ENCODE results near the gene ATP5F1D.

DNA sequence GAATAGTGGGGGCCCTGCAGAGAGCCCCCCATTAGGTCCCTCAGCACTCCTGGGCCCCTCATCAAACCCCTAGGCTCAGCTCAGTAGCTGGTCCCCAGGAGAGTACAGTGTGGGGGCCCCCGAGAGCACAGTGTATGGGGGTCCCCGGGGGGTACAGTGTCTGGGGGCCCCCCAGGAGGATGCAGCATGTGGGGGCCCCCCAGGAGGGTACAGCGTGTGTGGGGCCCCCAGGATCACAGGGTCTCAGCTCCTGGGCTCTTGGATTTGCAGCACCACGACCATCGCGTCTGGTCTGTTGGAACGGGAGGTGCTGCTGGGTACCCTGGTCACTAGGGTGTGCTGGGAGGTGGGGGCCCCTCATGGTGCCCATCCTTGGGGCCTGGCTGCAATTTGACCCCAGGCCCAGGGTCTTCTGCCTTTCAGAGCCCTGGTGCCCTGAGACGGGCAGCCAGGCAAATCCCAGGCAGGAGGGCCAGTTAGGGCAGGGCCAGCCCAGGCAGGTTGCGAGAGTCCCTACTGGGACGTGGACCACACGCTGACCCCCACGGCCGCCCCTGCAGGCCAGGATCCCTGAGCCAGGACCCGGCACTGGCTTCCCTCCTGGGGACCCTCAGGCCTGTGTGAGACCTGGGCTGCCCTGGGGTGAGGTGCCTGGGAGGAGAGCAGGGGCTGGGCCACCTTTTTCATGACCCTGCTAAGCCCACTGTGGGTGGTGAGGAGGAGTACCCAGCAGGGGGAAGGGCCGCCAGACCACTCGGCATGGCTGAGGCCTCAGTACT, 17.3 kb upstream of the ATP5F1D start:
- TF ChIP-seq, protein P1, sequence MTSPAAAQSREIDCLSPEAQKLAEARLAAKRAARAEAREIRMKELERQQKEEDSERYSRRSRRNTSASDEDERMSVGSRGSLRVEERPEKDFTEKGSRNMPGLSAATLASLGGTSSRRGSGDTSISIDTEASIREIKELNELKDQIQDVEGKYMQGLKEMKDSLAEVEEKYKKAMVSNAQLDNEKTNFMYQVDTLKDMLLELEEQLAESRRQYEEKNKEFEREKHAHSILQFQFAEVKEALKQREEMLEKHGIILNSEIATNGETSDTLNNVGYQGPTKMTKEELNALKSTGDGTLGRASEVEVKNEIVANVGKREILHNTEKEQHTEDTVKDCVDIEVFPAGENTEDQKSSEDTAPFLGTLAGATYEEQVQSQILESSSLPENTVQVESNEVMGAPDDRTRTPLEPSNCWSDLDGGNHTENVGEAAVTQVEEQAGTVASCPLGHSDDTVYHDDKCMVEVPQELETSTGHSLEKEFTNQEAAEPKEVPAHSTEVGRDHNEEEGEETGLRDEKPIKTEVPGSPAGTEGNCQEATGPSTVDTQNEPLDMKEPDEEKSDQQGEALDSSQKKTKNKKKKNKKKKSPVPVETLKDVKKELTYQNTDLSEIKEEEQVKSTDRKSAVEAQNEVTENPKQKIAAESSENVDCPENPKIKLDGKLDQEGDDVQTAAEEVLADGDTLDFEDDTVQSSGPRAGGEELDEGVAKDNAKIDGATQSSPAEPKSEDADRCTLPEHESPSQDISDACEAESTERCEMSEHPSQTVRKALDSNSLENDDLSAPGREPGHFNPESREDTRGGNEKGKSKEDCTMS (CRISPR knock-in tag; conservative IDR thresholded peaks at IDR 0.05), result no peak
- no peak for TF ChIP-seq CBX2 (IDR thresholded peaks at IDR 0.05; ENCODE audit: low read depth, low read length)
- no peak for TF ChIP-seq CBX2 (CRISPR knock-in tag; IDR thresholded peaks at IDR 0.05; ENCODE audit: low read depth)
- no peak for TF ChIP-seq ZNF878 (CRISPR knock-in tag; IDR thresholded peaks at IDR 0.05)
- TF ChIP-seq FOXM1 (CRISPR knock-in tag; IDR thresholded peaks at IDR 0.05), result no peak
- TF ChIP-seq, protein P2, sequence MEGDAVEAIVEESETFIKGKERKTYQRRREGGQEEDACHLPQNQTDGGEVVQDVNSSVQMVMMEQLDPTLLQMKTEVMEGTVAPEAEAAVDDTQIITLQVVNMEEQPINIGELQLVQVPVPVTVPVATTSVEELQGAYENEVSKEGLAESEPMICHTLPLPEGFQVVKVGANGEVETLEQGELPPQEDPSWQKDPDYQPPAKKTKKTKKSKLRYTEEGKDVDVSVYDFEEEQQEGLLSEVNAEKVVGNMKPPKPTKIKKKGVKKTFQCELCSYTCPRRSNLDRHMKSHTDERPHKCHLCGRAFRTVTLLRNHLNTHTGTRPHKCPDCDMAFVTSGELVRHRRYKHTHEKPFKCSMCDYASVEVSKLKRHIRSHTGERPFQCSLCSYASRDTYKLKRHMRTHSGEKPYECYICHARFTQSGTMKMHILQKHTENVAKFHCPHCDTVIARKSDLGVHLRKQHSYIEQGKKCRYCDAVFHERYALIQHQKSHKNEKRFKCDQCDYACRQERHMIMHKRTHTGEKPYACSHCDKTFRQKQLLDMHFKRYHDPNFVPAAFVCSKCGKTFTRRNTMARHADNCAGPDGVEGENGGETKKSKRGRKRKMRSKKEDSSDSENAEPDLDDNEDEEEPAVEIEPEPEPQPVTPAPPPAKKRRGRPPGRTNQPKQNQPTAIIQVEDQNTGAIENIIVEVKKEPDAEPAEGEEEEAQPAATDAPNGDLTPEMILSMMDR (CRISPR knock-in tag; IDR thresholded peaks at IDR 0.05), result no peak
- TF ChIP-seq, protein P3, sequence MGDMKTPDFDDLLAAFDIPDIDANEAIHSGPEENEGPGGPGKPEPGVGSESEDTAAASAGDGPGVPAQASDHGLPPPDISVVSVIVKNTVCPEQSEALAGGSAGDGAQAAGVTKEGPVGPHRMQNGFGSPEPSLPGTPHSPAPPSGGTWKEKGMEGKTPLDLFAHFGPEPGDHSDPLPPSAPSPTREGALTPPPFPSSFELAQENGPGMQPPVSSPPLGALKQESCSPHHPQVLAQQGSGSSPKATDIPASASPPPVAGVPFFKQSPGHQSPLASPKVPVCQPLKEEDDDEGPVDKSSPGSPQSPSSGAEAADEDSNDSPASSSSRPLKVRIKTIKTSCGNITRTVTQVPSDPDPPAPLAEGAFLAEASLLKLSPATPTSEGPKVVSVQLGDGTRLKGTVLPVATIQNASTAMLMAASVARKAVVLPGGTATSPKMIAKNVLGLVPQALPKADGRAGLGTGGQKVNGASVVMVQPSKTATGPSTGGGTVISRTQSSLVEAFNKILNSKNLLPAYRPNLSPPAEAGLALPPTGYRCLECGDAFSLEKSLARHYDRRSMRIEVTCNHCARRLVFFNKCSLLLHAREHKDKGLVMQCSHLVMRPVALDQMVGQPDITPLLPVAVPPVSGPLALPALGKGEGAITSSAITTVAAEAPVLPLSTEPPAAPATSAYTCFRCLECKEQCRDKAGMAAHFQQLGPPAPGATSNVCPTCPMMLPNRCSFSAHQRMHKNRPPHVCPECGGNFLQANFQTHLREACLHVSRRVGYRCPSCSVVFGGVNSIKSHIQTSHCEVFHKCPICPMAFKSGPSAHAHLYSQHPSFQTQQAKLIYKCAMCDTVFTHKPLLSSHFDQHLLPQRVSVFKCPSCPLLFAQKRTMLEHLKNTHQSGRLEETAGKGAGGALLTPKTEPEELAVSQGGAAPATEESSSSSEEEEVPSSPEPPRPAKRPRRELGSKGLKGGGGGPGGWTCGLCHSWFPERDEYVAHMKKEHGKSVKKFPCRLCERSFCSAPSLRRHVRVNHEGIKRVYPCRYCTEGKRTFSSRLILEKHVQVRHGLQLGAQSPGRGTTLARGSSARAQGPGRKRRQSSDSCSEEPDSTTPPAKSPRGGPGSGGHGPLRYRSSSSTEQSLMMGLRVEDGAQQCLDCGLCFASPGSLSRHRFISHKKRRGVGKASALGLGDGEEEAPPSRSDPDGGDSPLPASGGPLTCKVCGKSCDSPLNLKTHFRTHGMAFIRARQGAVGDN (CRISPR knock-in tag; IDR thresholded peaks at IDR 0.05), result no peak
- TF ChIP-seq SAFB2 (CRISPR knock-in tag; IDR thresholded peaks at IDR 0.05; ENCODE audit: borderline replicate concordance, low read depth), result no peak

All from HepG2 (cell line).